HepG2 (cell line): ENCODE measurements around the gene GPR33. TPM values are rescaled to one million over a fixed set of nuclear protein-coding genes. Genes with fewer than 3 reads are reported as not detected.

Source experiments
- BCL6 ChIP-seq: IDR thresholded peaks from 2 replicates; pipeline ENCODE4 v1.6.1; 2016; ENCODE audit warnings: missing genetic modification reagents, missing compliant biosample characterization
- CC2D1A ChIP-seq: sonication (generic); formaldehyde crosslinking; IDR thresholded peaks from 2 replicates; pipeline ENCODE4 v1.8.1; 2023; ENCODE audit warnings: mild to moderate bottlenecking, missing genetic modification reagents
- CENPBD1 ChIP-seq: sonication (generic); formaldehyde crosslinking; IDR thresholded peaks from 2 replicates; pipeline ENCODE4 v1.8.0; 2022; ENCODE audit warnings: missing genetic modification reagents, low read depth, mild to moderate bottlenecking, borderline replicate concordance
- ETV5 ChIP-seq: IDR thresholded peaks from 2 replicates; pipeline ENCODE4 v1.6.1; 2018; ENCODE audit warnings: missing biosample characterization, missing genetic modification reagents, inconsistent platforms, borderline replicate concordance
- FOXM1 ChIP-seq: sonication (generic); formaldehyde crosslinking; IDR thresholded peaks from 2 replicates; pipeline ENCODE4 v1.5.0; 2020; ENCODE audit warnings: missing genetic modification reagents
- NFE2L1 ChIP-seq: sonication (generic); formaldehyde crosslinking; IDR thresholded peaks from 2 replicates; pipeline ENCODE4 v1.4.0; 2020; ENCODE audit warnings: missing genetic modification reagents, mild to moderate bottlenecking, borderline replicate concordance
- POLR2AphosphoS2 ChIP-seq: IDR thresholded peaks from 2 replicates; pipeline ENCODE4 v1.6.1; 2011; ENCODE audit warnings: low read depth, low read length, improper control_type of control experiment
- ZBTB7A ChIP-seq: sonication (generic); formaldehyde crosslinking; IDR thresholded peaks from 2 replicates; pipeline ENCODE4 v1.8.0; 2022; ENCODE audit warnings: mild to moderate bottlenecking, missing genetic modification reagents
- ZFAT ChIP-seq: sonication (generic); formaldehyde crosslinking; conservative IDR thresholded peaks from 2 replicates; pipeline ENCODE4 v1.8.1; 2023; ENCODE audit warnings: missing genetic modification reagents, inconsistent platforms
- ZNF224 ChIP-seq: sonication (generic); formaldehyde crosslinking; IDR thresholded peaks from 2 replicates; pipeline ENCODE4 v1.5.0; 2020; ENCODE audit warnings: mild to moderate bottlenecking, missing genetic modification reagents
- ZNF275 ChIP-seq: sonication (generic); formaldehyde crosslinking; IDR thresholded peaks from 2 replicates; pipeline ENCODE4 v1.8.0; 2022; ENCODE audit warnings: missing genetic modification reagents, mild to moderate bottlenecking, inconsistent platforms, borderline replicate concordance
- ZNF558 ChIP-seq: sonication (generic); formaldehyde crosslinking; IDR thresholded peaks from 2 replicates; pipeline ENCODE4 v1.9.0; 2022; ENCODE audit warnings: mild to moderate bottlenecking, missing genetic modification reagents, borderline replicate concordance
- ZNF670 ChIP-seq: sonication (generic); formaldehyde crosslinking; IDR thresholded peaks from 2 replicates; pipeline ENCODE4 v1.8.0; 2022; ENCODE audit warnings: mild to moderate bottlenecking, missing genetic modification reagents, borderline replicate concordance
- ZNF790 ChIP-seq: sonication (generic); formaldehyde crosslinking; IDR thresholded peaks from 2 replicates; pipeline ENCODE4 v1.8.0; 2022; ENCODE audit warnings: missing genetic modification reagents, mild to moderate bottlenecking, borderline replicate concordance
- ZNF83 ChIP-seq: sonication (generic); formaldehyde crosslinking; IDR thresholded peaks from 2 replicates; pipeline ENCODE4 v1.4.0; 2020; ENCODE audit warnings: missing genetic modification reagents, mild to moderate bottlenecking, borderline replicate concordance
- polyA plus RNA-seq, 8 experiments: library from polyadenylated mRNA; depleted of rRNA in 3 of 8; stranded (reverse) in 7 of 8; unstranded in 1 of 8; fragments of >200 nt; fragmentation: Illumina TruSeq in 4 of 8; extraction: Trizol in 4 of 8; gene quantifications; 2 replicates each; pipeline versions ENCODE4 v1.2.1 to v1.2.3, GENCODE V29; 2011 to 2016; ENCODE audit warnings: low read depth in 4 of 8, missing spikeins in 1 of 8, mixed read lengths in 1 of 8; ENCODE audit not compliant: insufficient read depth in 1 of 8
- total RNA-seq, 5 experiments: library from RNA; depleted of rRNA; stranded (reverse); fragments of >200 nt; fragmentation: Illumina TruSeq; extraction: Trizol; gene quantifications; 2 replicates each; pipeline ENCODE4 v1.2.3, GENCODE V29; 2016; ENCODE audit warnings: low read depth in 1 of 5
- TF ChIP-seq, protein P1 (sequence below): sonication (generic); formaldehyde crosslinking; IDR thresholded peaks from 2 replicates; pipeline ENCODE4 v1.4.0; 2020; ENCODE audit warnings: missing genetic modification reagents, borderline replicate concordance
- TF ChIP-seq, protein P2 (sequence below): IDR thresholded peaks from 2 replicates; pipeline ENCODE4 v1.6.1; 2016; ENCODE audit warnings: control low read depth
- TF ChIP-seq, protein P3 (sequence below): sonication (generic); formaldehyde crosslinking; IDR thresholded peaks from 2 replicates; pipeline ENCODE4 v1.4.0; 2020; ENCODE audit warnings: missing genetic modification reagents

GPR33 gene
- total and polyA plus RNA-seq, 2 of the 13 experiments (the other 11 are each of a cell fraction or from before 2014, with no cell fraction given) = not detected

DNA sequence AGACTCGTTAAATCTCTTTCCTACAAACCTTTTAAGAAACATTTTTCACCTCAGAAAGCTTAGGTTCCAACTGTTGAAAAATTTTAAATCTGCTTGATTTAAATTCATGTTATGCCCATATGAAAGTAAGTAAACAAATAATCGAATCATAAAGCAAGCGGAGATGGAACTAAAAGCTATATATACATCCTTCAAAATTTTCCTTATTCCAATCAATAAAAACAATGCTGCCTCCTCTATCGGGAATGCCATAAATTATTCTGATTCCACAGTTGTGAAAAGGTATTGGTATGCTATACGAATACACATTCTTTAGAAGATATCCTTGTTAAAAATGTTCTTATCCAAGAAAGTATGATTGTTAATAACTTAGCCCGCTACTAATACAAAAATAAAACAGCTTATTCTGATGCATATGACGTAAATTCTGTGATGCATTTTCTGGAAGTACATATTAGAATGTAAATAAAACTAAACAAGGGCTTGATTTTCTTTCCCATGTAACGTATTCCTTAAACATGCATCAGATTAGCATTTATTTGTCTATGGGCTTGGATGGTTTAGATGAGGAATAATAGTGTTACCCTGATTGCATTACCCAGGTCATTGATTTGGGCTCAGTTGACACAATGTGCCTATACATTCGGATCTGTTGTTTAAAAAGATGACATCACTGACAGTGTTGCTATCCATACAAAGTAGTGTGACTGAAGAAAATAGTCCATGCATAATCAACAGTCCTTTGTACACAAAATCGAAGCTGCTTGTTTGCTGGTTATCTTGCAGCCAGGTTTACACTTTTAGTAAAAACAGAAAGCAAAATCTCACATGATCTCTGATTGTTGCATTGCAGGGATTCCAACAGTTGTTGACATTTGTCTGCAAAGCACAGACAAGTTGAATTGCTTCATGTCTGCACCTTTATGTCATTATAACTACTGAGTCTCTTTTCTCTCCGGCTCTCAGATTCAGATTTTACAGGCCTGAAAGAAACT, 29.9 kb downstream of the GPR33 start (continued):
- TF ChIP-seq CENPBD1 (CRISPR knock-in tag) = no peak
- TF ChIP-seq, protein P1, sequence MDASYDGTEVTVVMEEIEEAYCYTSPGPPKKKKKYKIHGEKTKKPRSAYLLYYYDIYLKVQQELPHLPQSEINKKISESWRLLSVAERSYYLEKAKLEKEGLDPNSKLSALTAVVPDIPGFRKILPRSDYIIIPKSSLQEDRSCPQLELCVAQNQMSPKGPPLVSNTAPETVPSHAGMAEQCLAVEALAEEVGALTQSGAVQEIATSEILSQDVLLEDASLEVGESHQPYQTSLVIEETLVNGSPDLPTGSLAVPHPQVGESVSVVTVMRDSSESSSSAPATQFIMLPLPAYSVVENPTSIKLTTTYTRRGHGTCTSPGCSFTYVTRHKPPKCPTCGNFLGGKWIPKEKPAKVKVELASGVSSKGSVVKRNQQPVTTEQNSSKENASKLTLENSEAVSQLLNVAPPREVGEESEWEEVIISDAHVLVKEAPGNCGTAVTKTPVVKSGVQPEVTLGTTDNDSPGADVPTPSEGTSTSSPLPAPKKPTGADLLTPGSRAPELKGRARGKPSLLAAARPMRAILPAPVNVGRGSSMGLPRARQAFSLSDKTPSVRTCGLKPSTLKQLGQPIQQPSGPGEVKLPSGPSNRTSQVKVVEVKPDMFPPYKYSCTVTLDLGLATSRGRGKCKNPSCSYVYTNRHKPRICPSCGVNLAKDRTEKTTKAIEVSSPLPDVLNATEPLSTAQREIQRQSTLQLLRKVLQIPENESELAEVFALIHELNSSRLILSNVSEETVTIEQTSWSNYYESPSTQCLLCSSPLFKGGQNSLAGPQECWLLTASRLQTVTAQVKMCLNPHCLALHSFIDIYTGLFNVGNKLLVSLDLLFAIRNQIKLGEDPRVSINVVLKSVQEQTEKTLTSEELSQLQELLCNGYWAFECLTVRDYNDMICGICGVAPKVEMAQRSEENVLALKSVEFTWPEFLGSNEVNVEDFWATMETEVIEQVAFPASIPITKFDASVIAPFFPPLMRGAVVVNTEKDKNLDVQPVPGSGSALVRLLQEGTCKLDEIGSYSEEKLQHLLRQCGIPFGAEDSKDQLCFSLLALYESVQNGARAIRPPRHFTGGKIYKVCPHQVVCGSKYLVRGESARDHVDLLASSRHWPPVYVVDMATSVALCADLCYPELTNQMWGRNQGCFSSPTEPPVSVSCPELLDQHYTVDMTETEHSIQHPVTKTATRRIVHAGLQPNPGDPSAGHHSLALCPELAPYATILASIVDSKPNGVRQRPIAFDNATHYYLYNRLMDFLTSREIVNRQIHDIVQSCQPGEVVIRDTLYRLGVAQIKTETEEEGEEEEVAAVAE (CRISPR knock-in tag) = peak; percentile 87; the same call in 1 of the 2 replicates
- TF ChIP-seq ZNF275 = no peak
- no peak for TF ChIP-seq ZNF83
- TF ChIP-seq FOXM1 (CRISPR knock-in tag) = no peak
- TF ChIP-seq BCL6 (CRISPR knock-in tag) = peak; percentile 80
- TF ChIP-seq, protein P2, sequence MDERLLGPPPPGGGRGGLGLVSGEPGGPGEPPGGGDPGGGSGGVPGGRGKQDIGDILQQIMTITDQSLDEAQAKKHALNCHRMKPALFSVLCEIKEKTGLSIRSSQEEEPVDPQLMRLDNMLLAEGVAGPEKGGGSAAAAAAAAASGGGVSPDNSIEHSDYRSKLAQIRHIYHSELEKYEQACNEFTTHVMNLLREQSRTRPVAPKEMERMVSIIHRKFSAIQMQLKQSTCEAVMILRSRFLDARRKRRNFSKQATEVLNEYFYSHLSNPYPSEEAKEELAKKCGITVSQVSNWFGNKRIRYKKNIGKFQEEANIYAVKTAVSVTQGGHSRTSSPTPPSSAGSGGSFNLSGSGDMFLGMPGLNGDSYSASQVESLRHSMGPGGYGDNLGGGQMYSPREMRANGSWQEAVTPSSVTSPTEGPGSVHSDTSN (CRISPR knock-in tag) = no peak
- TF ChIP-seq ETV5 (CRISPR knock-in tag) = no peak
- no peak for TF ChIP-seq POLR2AphosphoS2
- TF ChIP-seq ZFAT (CRISPR knock-in tag) = no peak; the same call in 1 of the 2 replicates
- peak; percentile 77 for TF ChIP-seq ZNF670 (CRISPR knock-in tag)
- no peak for TF ChIP-seq ZNF558 (CRISPR knock-in tag)
- peak; percentile 44; the same call in 1 of the 2 replicates for TF ChIP-seq CC2D1A (CRISPR knock-in tag)
- no peak for TF ChIP-seq ZBTB7A (CRISPR knock-in tag)
- TF ChIP-seq, protein P3, sequence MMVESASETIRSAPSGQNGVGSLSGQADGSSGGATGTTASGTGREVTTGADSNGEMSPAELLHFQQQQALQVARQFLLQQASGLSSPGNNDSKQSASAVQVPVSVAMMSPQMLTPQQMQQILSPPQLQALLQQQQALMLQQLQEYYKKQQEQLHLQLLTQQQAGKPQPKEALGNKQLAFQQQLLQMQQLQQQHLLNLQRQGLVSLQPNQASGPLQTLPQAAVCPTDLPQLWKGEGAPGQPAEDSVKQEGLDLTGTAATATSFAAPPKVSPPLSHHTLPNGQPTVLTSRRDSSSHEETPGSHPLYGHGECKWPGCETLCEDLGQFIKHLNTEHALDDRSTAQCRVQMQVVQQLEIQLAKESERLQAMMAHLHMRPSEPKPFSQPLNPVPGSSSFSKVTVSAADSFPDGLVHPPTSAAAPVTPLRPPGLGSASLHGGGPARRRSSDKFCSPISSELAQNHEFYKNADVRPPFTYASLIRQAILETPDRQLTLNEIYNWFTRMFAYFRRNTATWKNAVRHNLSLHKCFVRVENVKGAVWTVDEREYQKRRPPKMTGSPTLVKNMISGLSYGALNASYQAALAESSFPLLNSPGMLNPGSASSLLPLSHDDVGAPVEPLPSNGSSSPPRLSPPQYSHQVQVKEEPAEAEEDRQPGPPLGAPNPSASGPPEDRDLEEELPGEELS (CRISPR knock-in tag) = peak; percentile 90
- TF ChIP-seq ZNF224 (CRISPR knock-in tag) = no peak
- TF ChIP-seq ZNF790 (CRISPR knock-in tag) = no peak; the same call in 1 of the 2 replicates
- no peak for TF ChIP-seq NFE2L1
